Ovary (tissue), 3 donors: Measurements from ENCODE around the gene HOXC9.

ENCODE experiments used
- POLR2A ChIP-seq: fragments of 450-650 bp; IDR thresholded peaks from one replicate; pipeline ENCODE4 v1.6.1; 2017; ENCODE audit warnings: antibody characterized with exemption, mild to moderate bottlenecking, moderate library complexity
- TF ChIP-seq, protein P1 (sequence below), 3 donors: fragments of 450-650 bp in 2 of 3; fragments of 200-600 bp in 1 of 3; IDR thresholded peaks; one replicate each; pipeline versions ENCODE4 v1.5.1 to v1.8.0; 2016 to 2022; ENCODE audit warnings: antibody characterized with exemption in 3 of 3, mild to moderate bottlenecking in 1 of 3
- donor health status: DM: no; HTN: no; CAD: no.

GRCh38 chr12:54051026-54051842 is 51.3 kb downstream of the HOXC9 start:
- no peak for TF ChIP-seq POLR2A
- TF ChIP-seq, protein P1, sequence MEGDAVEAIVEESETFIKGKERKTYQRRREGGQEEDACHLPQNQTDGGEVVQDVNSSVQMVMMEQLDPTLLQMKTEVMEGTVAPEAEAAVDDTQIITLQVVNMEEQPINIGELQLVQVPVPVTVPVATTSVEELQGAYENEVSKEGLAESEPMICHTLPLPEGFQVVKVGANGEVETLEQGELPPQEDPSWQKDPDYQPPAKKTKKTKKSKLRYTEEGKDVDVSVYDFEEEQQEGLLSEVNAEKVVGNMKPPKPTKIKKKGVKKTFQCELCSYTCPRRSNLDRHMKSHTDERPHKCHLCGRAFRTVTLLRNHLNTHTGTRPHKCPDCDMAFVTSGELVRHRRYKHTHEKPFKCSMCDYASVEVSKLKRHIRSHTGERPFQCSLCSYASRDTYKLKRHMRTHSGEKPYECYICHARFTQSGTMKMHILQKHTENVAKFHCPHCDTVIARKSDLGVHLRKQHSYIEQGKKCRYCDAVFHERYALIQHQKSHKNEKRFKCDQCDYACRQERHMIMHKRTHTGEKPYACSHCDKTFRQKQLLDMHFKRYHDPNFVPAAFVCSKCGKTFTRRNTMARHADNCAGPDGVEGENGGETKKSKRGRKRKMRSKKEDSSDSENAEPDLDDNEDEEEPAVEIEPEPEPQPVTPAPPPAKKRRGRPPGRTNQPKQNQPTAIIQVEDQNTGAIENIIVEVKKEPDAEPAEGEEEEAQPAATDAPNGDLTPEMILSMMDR (IDR thresholded peaks at IDR 0.05): no peak
